Measurements from ENCODE around the gene C1QL1.

DNA sequence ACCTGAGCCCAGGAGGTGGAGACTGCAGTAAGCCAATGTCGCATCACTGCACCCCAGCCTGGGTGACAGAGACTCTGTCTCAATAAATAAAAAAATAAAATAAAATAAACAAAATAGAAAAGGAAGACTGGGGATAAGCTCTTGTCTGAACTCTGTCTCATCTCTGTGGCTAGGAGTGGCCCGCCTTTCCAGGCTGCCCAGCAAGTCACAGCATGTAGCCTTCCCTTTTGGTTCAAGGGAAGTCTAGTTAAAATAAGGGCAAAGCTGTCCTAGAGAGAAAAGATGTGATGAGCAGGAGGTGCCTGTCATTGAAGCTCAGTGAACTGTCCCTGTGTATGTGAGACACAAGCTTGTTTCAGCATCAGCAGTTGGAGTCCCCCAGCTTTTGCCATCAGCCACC, 50.1 kb downstream of the C1QL1 start:
- TF ChIP-seq CTCF (IDR thresholded peaks at IDR 0.05) (no peak), POLR2A (IDR thresholded peaks at IDR 0.05) (no peak)

Data from body of pancreas (tissue), 4 donors.